HepG2 (cell line): ENCODE results near the gene LANCL3. TPM values are rescaled to one million over a fixed set of nuclear protein-coding genes. Genes with fewer than 3 reads are reported as not detected.

Experiments
- ATAC-seq: fragments of 200-7000 bp; cut with Tn5 transposase; 3 replicates; pipeline ENCODE4 v1.9.1; 2020; ENCODE audit warnings: mild to moderate bottlenecking, moderate library complexity
- BruUV-seq: library from RNA; stranded (reverse); fragments of 400-500 nt; replicated peaks from 2 replicates; lab custom pipeline; 2021; lab: Mats Ljungman, UMichigan
- CTCF ChIA-PET: fragments of 300-600 bp; formaldehyde crosslinking; extraction: SDS; loops from one replicate; lab custom pipeline; 2021; ENCODE audit warnings: low total read pairs, inconsistent platforms, low intra/inter-chr PET ratio; lab: Yijun Ruan, JAX
- POLR2A ChIA-PET: fragments of 350-600 bp; sonication (Branson Sonifier 250); formaldehyde crosslinking; loops from one replicate; lab custom pipeline; 2020; ENCODE audit warnings: antibody characterized with exemption, inconsistent platforms; lab: Yijun Ruan, JAX
- DNase-seq: peaks from one replicate; pipeline ENCODE4 v3.0.0-alpha.2; 2015; ENCODE audit warnings: low spot score
- FAIRE-seq: peaks from 3 replicates; lab custom pipeline; 2011; peaks lifted over from hg19 to GRCh38; lab: Jason Lieb, UNC
- H2AFZ ChIP-seq: one replicate; pipeline ENCODE4 v1.6.1; 2011; ENCODE audit warnings: low read length, inconsistent platforms
- H3K27ac ChIP-seq: fragments of 300-600 bp; 3 replicates; pipeline ENCODE4 v1.8.0; 2011; ENCODE audit warnings: mixed run types, mild to moderate bottlenecking, mixed read lengths, low read length, inconsistent platforms; ENCODE audit not compliant: insufficient read depth; ENCODE audit errors: extremely low read length
- H3K27me3 ChIP-seq, 2 experiments: fragments of 200-600 bp in 1 of 2; 2 replicates in 1 of 2; 3 replicates in 1 of 2; pipeline versions ENCODE4 v1.6.0 to v1.8.0; 2011; ENCODE audit warnings: low read length in 2 of 2, mild to moderate bottlenecking in 2 of 2, moderate library complexity in 2 of 2, inconsistent platforms in 1 of 2; ENCODE audit not compliant: insufficient read depth in 2 of 2, control insufficient read depth in 1 of 2
- H3K36me3 ChIP-seq, 2 experiments: fragments of 200-600 bp in 1 of 2; replicated peaks in 1 of 2; 2 replicates in 1 of 2; 3 replicates in 1 of 2; pipeline versions ENCODE4 v1.5.1 to v1.8.0; 2011; ENCODE audit warnings: low read length in 2 of 2, inconsistent platforms in 1 of 2; ENCODE audit not compliant: insufficient read depth in 2 of 2, control insufficient read depth in 1 of 2
- H3K4me1 ChIP-seq: 2 replicates; pipeline ENCODE4 v1.5.1; 2012; ENCODE audit warnings: low read length, inconsistent platforms; ENCODE audit not compliant: insufficient read depth
- H3K4me2 ChIP-seq: 2 replicates; pipeline ENCODE4 v1.6.0; 2011; ENCODE audit warnings: low read depth, low read length, inconsistent platforms
- H3K4me3 ChIP-seq, 3 experiments: fragments of 200-600 bp in 1 of 3; sonication (generic), shearing (Covaris generic) in 1 of 3; replicated peaks in 1 of 3; 2 replicates each; pipeline ENCODE4 v1.5.1; 2011 to 2016; ENCODE audit warnings: low read length in 3 of 3, inconsistent platforms in 2 of 3, low read depth in 2 of 3, mild to moderate bottlenecking in 2 of 3, control low read depth in 1 of 3, mixed read lengths in 1 of 3; ENCODE audit not compliant: insufficient read depth in 1 of 3
- H3K79me2 ChIP-seq: one replicate; pipeline ENCODE4 v1.6.1; 2011; ENCODE audit warnings: low read length, inconsistent platforms; ENCODE audit not compliant: insufficient read depth
- H3K9ac ChIP-seq: 2 replicates; pipeline ENCODE4 v1.6.0; 2011; ENCODE audit warnings: mild to moderate bottlenecking, low read depth, low read length, inconsistent platforms; ENCODE audit not compliant: insufficient read depth
- H3K9me3 ChIP-seq: 2 replicates; pipeline ENCODE4 v1.5.1; 2012; ENCODE audit warnings: mild to moderate bottlenecking, low read length
- H4K20me1 ChIP-seq: 2 replicates; pipeline ENCODE4 v1.6.0; 2011; ENCODE audit warnings: inconsistent platforms, mild to moderate bottlenecking, low read length, moderate library complexity; ENCODE audit not compliant: insufficient read depth
- ASH2L ChIP-seq: fragments of 300-600, 200-600 bp; sonication (generic); IDR thresholded peaks from 2 replicates; pipeline ENCODE4 v1.7.0; 2017; ENCODE audit warnings: low read depth, mild to moderate bottlenecking, moderate library complexity, mixed read lengths, low read length; ENCODE audit not compliant: insufficient read length
- NFE2L1 ChIP-seq: sonication (generic); formaldehyde crosslinking; IDR thresholded peaks from 2 replicates; pipeline ENCODE4 v1.4.0; 2020; ENCODE audit warnings: missing genetic modification reagents, mild to moderate bottlenecking, borderline replicate concordance
- SOX5 ChIP-seq: IDR thresholded peaks from 2 replicates; pipeline ENCODE4 v1.6.1; 2016; ENCODE audit warnings: borderline replicate concordance
- XBP1 ChIP-seq: sonication (generic); formaldehyde crosslinking; IDR thresholded peaks from 2 replicates; pipeline ENCODE4 v1.5.0; 2020; ENCODE audit warnings: missing genetic modification reagents
- ZNF367 ChIP-seq: sonication (generic); formaldehyde crosslinking; IDR thresholded peaks from 2 replicates; pipeline ENCODE4 v1.4.0; 2020; ENCODE audit warnings: missing genetic modification reagents, borderline replicate concordance
- ZNF556 ChIP-seq: sonication (generic); formaldehyde crosslinking; IDR thresholded peaks from 2 replicates; pipeline ENCODE4 v1.4.0; 2020; ENCODE audit warnings: mild to moderate bottlenecking, missing genetic modification reagents, borderline replicate concordance
- ZNF614 ChIP-seq: IDR thresholded peaks from 2 replicates; pipeline ENCODE4 v1.6.1; 2018; ENCODE audit warnings: missing biosample characterization, missing genetic modification reagents, inconsistent platforms, borderline replicate concordance
- WGBS: methylation state at CpG from one replicate; pipeline ENCODE4 v1.1.6; 2017; ENCODE audit warnings: low lambda C conversion rate; 5-methylcytosine and 5-hydroxymethylcytosine counted together
- in situ Hi-C: cut with HindIII; loops from 2 replicates; pipeline ENCODE4 v1.10.0; 2017; ENCODE audit warnings: low pct_unique_long_range_greater_than_20kb; ENCODE audit not compliant: extremely low pct_ligation_motif_present
- intact Hi-C: fragments of 100-400 bp; cut with micrococcal nuclease; formaldehyde crosslinking; loops from one replicate; pipeline ENCODE4 v1.10.0; 2022; ENCODE audit not compliant: unreplicated experiment
- polyA plus RNA-seq, 8 experiments: library from polyadenylated mRNA; depleted of rRNA in 3 of 8; stranded (reverse) in 7 of 8; unstranded in 1 of 8; fragments of >200 nt; fragmentation: Illumina TruSeq in 4 of 8; extraction: Trizol in 4 of 8; gene quantifications; 2 replicates each; pipeline versions ENCODE4 v1.2.1 to v1.2.3, GENCODE V29; 2011 to 2016; ENCODE audit warnings: low read depth in 4 of 8, missing spikeins in 1 of 8, mixed read lengths in 1 of 8; ENCODE audit not compliant: insufficient read depth in 1 of 8
- total RNA-seq, 5 experiments: library from RNA; depleted of rRNA; stranded (reverse); fragments of >200 nt; fragmentation: Illumina TruSeq; extraction: Trizol; gene quantifications; 2 replicates each; pipeline ENCODE4 v1.2.3, GENCODE V29; 2016; ENCODE audit warnings: low read depth in 1 of 5
- TF ChIP-seq, protein P1 (sequence below): sonication (generic); formaldehyde crosslinking; IDR thresholded peaks from 2 replicates; pipeline ENCODE4 v1.8.0; 2022; ENCODE audit warnings: mild to moderate bottlenecking, missing genetic modification reagents, moderate library complexity
- TF ChIP-seq, protein P2 (sequence below): sonication (generic); formaldehyde crosslinking; IDR thresholded peaks from 2 replicates; pipeline ENCODE4 v1.4.0; 2020; ENCODE audit warnings: missing genetic modification reagents
- TF ChIP-seq, protein P3 (sequence below): sonication (generic); formaldehyde crosslinking; IDR thresholded peaks from 2 replicates; pipeline ENCODE4 v1.9.0; 2021; ENCODE audit warnings: missing genetic modification reagents, borderline replicate concordance

Gene LANCL3
- total and polyA plus RNA-seq, 2 of the 13 experiments (the other 11 are each of a cell fraction or from before 2014, with no cell fraction given) = not detected

DNA sequence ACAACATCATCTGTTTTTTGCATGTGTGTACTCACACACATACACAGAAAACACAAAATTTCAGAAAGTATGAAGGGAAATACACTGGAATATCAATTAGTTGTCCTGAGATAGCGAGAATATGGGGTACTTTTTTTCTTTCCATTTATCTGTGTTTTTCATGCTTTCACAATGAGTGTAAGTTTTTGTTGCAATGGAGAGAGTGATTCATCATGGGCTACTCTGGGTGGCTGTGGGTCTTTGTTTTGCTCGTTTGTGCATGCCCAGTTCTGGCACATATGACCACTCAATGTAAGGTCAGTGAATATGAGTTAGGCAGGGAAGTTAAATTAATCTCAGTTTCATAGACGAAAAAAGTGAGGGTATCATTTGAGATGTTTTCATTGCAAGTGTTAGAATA, 141.0 kb downstream of the LANCL3 start:
- FAIRE-seq = no peak

DNA sequence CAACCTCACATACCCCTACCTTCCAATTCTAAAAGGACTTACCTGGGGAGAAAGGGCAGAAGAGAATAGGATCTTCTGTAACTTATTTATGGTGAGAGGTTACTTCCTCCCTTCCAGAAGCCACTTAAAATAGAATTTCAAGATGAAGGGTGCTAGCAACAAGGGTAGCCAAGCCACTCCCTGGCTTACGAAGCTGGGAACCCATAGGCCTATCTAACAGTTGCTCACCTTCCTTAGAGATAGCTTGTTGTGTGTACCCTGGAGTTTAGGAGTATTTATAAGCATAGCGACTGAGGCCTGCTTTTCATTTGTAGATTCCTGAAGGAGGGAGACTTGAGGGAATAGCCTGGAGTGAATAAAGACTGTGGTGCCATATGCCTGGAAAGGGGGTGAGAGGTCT, 143.0 kb downstream of the LANCL3 start:
- ATAC-seq = no peak
- intact Hi-C loops (no loop called here), in situ Hi-C loops (no loop called here)
- Histone ChIP-seq H3K9me3 (no peaks in the 10 kb centered on the region), H4K20me1 (no peaks in the 10 kb centered on the region), H3K36me3 (no peaks in the 10 kb centered on the region), H3K4me1 (no peaks in the 10 kb centered on the region), H2AFZ (no peak overlapping the region), H3K4me3 (no peak overlapping the region), H3K79me2 (no peaks in the 10 kb centered on the region), H3K27me3 (no peaks in the 10 kb centered on the region), H3K27ac (no peak overlapping the region), H3K9ac (no peak overlapping the region), H3K4me2 (no peak overlapping the region)
- CTCF ChIA-PET = no interaction called here
- no peak for FAIRE-seq
- no peak for DNase-seq
- no TSS peak for BruUV-seq
- POLR2A ChIA-PET = no interaction called here
- WGBS = 0% methylated on average over 1 of the region's 2 CpGs
- TF ChIP-seq, protein P1, sequence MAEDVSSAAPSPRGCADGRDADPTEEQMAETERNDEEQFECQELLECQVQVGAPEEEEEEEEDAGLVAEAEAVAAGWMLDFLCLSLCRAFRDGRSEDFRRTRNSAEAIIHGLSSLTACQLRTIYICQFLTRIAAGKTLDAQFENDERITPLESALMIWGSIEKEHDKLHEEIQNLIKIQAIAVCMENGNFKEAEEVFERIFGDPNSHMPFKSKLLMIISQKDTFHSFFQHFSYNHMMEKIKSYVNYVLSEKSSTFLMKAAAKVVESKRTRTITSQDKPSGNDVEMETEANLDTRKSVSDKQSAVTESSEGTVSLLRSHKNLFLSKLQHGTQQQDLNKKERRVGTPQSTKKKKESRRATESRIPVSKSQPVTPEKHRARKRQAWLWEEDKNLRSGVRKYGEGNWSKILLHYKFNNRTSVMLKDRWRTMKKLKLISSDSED (CRISPR knock-in tag) = no peak
- no peak for TF ChIP-seq ASH2L
- TF ChIP-seq NFE2L1 (CRISPR knock-in tag) = no peak
- no peak for TF ChIP-seq ZNF556 (CRISPR knock-in tag)
- TF ChIP-seq, protein P2, sequence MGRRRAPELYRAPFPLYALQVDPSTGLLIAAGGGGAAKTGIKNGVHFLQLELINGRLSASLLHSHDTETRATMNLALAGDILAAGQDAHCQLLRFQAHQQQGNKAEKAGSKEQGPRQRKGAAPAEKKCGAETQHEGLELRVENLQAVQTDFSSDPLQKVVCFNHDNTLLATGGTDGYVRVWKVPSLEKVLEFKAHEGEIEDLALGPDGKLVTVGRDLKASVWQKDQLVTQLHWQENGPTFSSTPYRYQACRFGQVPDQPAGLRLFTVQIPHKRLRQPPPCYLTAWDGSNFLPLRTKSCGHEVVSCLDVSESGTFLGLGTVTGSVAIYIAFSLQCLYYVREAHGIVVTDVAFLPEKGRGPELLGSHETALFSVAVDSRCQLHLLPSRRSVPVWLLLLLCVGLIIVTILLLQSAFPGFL = no peak
- no peak for TF ChIP-seq ZNF367 (CRISPR knock-in tag)
- no peak for TF ChIP-seq ZNF614 (CRISPR knock-in tag)
- TF ChIP-seq SOX5 (CRISPR knock-in tag) = no peak
- no peak for TF ChIP-seq XBP1 (CRISPR knock-in tag)

More for the DNA sequence above, 141.0 kb downstream of the LANCL3 start:
- no peak overlapping the region for H3K4me2 ChIP-seq
- H3K27me3 ChIP-seq = no peaks in the 10 kb centered on the region
- H4K20me1 ChIP-seq = no peaks in the 10 kb centered on the region
- H3K9me3 ChIP-seq = no peaks in the 10 kb centered on the region
- no peak overlapping the region for H2AFZ ChIP-seq
- no peaks in the 10 kb centered on the region for H3K79me2 ChIP-seq
- no peaks in the 10 kb centered on the region for H3K36me3 ChIP-seq
- WGBS = 2% methylated on average over 3 of the region's 3 CpGs
- TF ChIP-seq, protein P3, sequence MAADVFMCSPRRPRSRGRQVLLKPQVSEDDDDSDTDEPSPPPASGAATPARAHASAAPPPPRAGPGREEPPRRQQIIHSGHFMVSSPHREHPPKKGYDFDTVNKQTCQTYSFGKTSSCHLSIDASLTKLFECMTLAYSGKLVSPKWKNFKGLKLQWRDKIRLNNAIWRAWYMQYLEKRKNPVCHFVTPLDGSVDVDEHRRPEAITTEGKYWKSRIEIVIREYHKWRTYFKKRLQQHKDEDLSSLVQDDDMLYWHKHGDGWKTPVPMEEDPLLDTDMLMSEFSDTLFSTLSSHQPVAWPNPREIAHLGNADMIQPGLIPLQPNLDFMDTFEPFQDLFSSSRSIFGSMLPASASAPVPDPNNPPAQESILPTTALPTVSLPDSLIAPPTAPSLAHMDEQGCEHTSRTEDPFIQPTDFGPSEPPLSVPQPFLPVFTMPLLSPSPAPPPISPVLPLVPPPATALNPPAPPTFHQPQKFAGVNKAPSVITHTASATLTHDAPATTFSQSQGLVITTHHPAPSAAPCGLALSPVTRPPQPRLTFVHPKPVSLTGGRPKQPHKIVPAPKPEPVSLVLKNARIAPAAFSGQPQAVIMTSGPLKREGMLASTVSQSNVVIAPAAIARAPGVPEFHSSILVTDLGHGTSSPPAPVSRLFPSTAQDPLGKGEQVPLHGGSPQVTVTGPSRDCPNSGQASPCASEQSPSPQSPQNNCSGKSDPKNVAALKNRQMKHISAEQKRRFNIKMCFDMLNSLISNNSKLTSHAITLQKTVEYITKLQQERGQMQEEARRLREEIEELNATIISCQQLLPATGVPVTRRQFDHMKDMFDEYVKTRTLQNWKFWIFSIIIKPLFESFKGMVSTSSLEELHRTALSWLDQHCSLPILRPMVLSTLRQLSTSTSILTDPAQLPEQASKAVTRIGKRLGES (CRISPR knock-in tag) = no peak
- TF ChIP-seq, all 625 proteins: peak for 0
- ChIA-PET POLR2A (no interaction called here), CTCF (no interaction called here)
- ATAC-seq (no peak), DNase-seq (no peak)
- intact Hi-C loops = no loop called here
- no peak overlapping the region for H3K4me3 ChIP-seq
- BruUV-seq = no TSS peak
- in situ Hi-C loops = no loop called here
- no peak overlapping the region for H3K9ac ChIP-seq
- no peaks in the 10 kb centered on the region for H3K4me1 ChIP-seq
- no peak overlapping the region for H3K27ac ChIP-seq
